ENCODE measurements around the gene RRP9.

Gene RRP9

GRCh38 chr3:51887620-51888019, 54.1 kb downstream of the RRP9 start:
- no peaks in the 10 kb centered on the region; the same call in 1 of the 2 replicates for H3K27me3 ChIP-seq (ENCODE audit: insufficient read depth, low read length)
- no peak overlapping the region for H3K9ac ChIP-seq (ENCODE audit: low read length)
- no peaks in the 10 kb centered on the region for H3K36me3 ChIP-seq (ENCODE audit: insufficient read depth, low read length)
- H3K9me3 ChIP-seq (ENCODE audit: low read length) = no peaks in the 10 kb centered on the region
- H4K20me1 ChIP-seq (ENCODE audit: insufficient read depth, low read length) = no peaks in the 10 kb centered on the region
- no peaks in the 10 kb centered on the region for H3K4me1 ChIP-seq (ENCODE audit: insufficient read depth, low read length, severe bottlenecking)
- H3K79me2 ChIP-seq (ENCODE audit: insufficient read depth, low read length) = no peaks in the 10 kb centered on the region
- no peak for TF ChIP-seq EZH2 (IDR thresholded peaks at IDR 0.05; ENCODE audit: borderline replicate concordance, low read length)
- TF ChIP-seq CTCF (IDR thresholded peaks at IDR 0.05; ENCODE audit: low read length) = no peak
- H3K27ac ChIP-seq (ENCODE audit: low read depth, low read length, poor library complexity, severe bottlenecking) = no peak overlapping the region
- H3K4me3 ChIP-seq (ENCODE audit: low read depth, low read length, poor library complexity, severe bottlenecking) = no peak overlapping the region
- H2AFZ ChIP-seq (ENCODE audit: low read length) = no peak overlapping the region
- no peaks in the 10 kb centered on the region for H3K9me2 ChIP-seq (ENCODE audit: low read depth, low read length)
- no peak overlapping the region for H3K4me2 ChIP-seq (ENCODE audit: low read length)
- no peaks in the 10 kb centered on the region for H3F3A ChIP-seq (ENCODE audit: insufficient read depth, low read length)

- H3K4me2 ChIP-seq (ENCODE audit: low read length) = no peak overlapping the region
- H3K4me3 ChIP-seq (ENCODE audit: low read depth, low read length, poor library complexity, severe bottlenecking) = no peak overlapping the region
- no peaks in the 10 kb centered on the region; the same call in 1 of the 2 replicates for H3K27me3 ChIP-seq (ENCODE audit: insufficient read depth, low read length)
- no peak overlapping the region for H2AFZ ChIP-seq (ENCODE audit: low read length)
- no peaks in the 10 kb centered on the region for H4K20me1 ChIP-seq (ENCODE audit: insufficient read depth, low read length)
- no peaks in the 10 kb centered on the region for H3K4me1 ChIP-seq (ENCODE audit: insufficient read depth, low read length, severe bottlenecking)
- H3K79me2 ChIP-seq (ENCODE audit: insufficient read depth, low read length) = no peaks in the 10 kb centered on the region
- no peak overlapping the region for H3K27ac ChIP-seq (ENCODE audit: low read depth, low read length, poor library complexity, severe bottlenecking)
- no peak for TF ChIP-seq EZH2 (IDR thresholded peaks at IDR 0.05; ENCODE audit: borderline replicate concordance, low read length)
- no peak for TF ChIP-seq CTCF (IDR thresholded peaks at IDR 0.05; ENCODE audit: low read length)
- no peak overlapping the region for H3K9ac ChIP-seq (ENCODE audit: low read length)
- H3K9me2 ChIP-seq (ENCODE audit: low read depth, low read length) = no peaks in the 10 kb centered on the region
- H3K9me3 ChIP-seq (ENCODE audit: low read length) = no peaks in the 10 kb centered on the region
- H3F3A ChIP-seq (ENCODE audit: insufficient read depth, low read length) = no peaks in the 10 kb centered on the region
- no peaks in the 10 kb centered on the region for H3K36me3 ChIP-seq (ENCODE audit: insufficient read depth, low read length)
Observed at GRCh38 chr3:51886447-51886846, 55.3 kb downstream of the RRP9 start.

All from OCI-LY1 (cell line).